HL-60/S4 treated with retinoic acid at 250 ng/mL for 4 days and 3 days (cell line): ENCODE results near the gene AKAP13.
"Not testable (repeated sequence)": the region's sequence is repeated elsewhere in the genome, so short reads cannot be mapped to it uniquely, and the experiment has no call there.

Experiments
- in situ Hi-C: fragments of 300-500 bp; cut with MboI; formaldehyde crosslinking; loops from 2 replicates; pipeline ENCODE4 v1.7.0; 2022; ENCODE audit warnings: low sequenced_read_pairs

Gene AKAP13

DNA sequence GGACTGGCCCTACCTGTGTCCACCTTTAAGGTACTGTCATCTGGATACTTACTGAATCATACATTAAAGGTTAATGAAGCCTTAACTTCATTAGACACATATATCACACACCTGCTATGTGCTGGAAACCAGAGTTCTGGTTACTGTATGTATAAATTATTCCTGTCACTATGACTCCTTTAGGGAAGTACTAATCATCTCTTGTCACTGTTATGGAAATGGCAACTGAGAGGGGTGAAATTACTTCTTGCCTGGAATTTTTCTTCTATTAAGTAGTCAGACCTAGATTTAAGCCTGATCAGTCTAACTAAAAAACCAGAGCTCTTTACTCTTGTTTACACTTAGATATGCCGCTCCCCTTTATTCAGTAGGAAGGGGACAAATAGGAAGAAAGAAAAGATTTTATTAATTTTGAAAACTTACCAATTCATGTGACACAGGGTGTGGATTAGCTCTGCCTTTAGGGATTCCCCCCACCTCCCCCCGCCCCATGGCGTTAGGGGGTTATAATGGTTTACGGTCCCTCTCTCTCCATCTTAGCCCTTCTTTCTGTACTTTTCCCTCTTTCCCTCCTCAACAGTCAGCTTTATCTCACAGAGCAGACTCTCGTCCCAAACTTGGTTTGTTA lies 261.8 kb downstream of the AKAP13 start:
- in situ Hi-C loops = no loop called here

DNA sequence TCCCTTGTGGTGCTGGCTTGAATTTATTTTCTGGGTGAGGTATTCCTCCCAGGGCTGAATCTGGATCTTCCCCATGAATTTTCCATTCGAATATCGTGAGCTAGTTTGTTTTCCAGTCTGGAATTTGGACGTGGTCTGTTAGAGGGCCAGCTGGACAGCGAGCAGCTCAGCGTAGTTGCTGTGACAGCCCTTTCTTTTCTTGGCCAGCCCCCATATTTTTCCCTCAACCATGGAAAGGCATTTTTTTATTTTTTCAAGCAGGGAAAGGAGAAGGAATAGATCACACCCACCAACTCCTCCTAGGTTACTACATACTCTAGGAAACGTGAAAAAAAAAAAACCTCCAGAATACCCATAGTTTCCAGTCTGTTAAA lies 262.3 kb downstream of the AKAP13 start:
- in situ Hi-C loops = no loop called here

DNA sequence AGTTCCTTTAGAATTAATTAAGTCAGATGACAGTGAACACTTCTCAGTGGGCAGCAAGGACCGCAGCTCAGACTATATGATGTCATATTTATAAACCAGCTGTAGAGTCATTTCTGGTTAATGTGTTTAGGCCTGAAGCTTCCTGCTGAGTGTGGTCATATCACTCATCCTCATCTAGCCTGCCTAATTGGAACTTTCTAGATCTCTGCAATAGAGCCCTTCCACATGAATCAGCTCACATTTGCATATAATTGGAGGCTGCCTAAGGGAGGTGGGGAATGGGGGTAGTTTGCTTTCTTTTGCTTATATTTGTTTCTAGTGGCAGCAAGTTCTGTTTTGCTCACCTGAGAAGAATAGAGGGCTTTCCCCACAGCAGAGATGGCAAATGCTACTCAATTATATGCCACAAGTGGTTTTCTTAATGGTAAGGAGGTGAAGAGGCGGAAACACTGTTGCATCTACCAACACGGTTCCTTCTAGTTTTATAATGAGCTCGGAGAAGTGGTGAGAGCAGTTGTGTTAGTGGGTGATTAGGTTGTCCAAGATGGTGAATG lies 266.2 kb downstream of the AKAP13 start:
- in situ Hi-C loops = no loop called here

DNA sequence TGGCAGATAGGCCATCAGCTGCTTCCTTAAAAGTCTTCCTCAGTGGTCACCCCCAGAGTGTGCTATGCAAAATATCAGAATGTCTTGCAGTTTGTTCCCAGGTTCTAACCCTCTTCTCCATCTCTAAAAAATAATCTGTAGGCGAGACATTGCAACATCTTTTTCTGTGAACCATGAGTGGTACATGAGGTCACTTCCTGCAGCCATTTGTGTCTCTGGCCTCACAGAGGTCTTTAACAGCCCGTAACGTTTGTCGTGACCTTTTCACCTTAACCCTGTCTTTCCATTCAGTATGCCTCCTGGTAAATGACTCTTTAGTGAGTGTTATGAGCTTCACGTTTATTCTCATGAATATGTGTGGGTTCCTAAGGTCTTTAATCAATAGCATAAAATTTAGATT lies 269.0 kb downstream of the AKAP13 start:
- in situ Hi-C loops = no loop called here

DNA sequence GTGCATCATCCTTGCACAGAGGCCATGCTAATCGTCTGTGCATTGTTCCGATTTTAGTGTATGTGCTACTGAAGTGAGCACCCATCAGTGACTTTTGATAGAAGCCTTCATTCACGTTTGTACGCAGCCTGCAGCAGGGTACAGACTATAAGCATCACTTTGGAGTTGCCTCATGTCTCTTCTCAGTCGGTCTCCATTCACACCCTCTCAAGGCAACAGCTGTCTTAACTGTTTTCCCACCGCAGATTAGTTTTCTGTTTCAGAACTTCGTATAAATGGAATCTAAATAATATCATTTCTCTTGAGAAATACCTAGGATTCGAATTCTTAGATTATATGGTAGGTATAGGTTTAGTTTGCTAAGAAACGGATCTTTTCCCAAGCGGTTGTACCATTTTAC lies 271.1 kb downstream of the AKAP13 start:
- in situ Hi-C loops = no loop called here

DNA sequence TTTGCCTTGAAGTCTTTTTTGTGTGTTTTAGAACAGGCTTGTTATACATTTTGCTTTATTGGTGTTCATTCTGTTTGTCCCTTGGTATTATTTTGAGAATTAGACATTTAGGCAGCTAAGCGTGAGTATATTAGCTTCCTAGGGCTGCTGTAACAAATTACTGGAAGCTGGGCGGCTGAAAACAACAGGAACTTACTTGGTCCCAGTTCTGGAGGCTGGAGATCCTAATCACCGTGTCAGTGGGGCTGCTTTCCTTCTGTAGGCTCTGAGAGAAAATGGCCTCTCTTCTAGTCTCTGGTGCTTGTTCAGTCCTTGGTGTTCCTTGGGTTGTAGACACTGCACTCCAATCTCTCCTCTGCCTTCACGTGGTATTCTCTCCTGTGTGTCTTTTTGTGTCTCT lies 272.1 kb downstream of the AKAP13 start:
- in situ Hi-C loops = no loop called here

DNA sequence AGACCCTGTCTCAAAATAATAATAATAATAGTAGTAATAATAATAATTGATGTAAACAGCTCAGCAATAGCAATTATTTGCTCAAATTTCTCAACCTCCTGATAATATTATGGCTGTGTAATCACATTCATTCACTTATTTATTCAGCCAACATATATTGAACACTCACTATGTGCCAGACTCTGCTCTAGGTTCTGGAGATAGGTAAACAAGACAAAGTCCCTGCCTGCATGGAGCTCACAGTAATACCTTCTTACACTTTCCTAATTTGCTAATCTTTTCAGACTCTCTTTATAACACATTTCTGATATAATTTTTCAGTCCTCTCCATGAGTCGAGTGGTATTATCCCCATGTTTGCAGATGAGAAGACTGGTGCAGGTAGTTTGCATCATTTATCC lies 276.7 kb downstream of the AKAP13 start:
- in situ Hi-C loops = no loop called here

DNA sequence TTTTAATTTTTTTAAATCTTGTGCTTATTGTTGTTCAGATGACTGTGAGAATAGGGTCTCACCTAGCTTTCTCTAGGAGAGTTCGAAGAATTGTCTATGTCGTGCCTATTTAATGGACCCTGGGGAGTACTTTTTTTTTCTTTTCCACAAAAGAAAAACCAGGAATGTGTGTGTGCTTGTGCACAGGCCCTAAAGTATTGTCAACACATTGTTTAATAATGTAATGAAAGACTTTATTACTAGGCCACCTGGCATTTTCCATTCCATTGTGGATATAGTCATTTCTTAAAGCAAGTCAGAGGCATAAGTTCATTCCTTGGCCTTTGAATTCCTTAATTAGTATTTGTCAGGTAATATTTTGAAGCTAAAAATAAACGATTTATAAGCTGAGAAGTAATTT lies 278.4 kb downstream of the AKAP13 start:
- in situ Hi-C loops = no loop called here

DNA sequence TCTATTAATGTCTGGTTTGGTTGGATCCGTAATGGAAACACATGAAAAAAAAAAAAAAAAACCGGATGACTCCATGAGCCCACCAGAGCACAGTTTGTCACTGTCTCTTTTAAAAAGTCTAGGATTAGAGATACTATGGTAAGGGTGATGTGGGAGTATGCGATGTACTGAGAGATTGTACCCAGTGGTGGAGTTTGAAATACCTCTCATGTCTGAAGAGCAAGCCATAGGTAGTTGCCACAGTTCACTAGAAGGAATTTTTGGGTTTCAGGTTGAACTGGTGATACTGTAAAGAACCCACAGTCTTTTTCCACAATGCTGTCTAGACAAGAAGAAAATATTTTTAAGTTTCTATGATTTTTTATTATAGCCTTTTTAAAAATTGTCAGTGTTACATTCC lies 281.5 kb downstream of the AKAP13 start:
- in situ Hi-C loops = no loop called here

DNA sequence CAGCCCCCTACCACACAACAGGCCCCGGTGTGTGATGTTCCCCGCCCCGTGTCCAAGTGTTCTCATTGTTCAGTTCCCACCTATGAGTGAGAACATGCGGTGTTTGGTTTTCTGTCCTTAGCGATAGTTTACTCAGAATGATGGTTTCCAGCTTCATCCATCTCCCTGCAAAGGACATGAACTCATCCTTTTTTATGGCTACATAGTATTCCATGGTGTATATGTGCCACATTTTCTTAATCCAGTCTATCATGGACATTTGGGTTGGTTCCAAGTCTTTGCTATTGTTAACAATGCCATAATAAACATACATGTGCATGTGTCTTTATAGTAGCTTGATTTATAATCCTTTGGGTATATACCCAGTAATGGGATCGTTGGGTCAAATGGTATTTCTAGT lies 285.3 kb downstream of the AKAP13 start:
- in situ Hi-C loops = not testable (repeated sequence)

DNA sequence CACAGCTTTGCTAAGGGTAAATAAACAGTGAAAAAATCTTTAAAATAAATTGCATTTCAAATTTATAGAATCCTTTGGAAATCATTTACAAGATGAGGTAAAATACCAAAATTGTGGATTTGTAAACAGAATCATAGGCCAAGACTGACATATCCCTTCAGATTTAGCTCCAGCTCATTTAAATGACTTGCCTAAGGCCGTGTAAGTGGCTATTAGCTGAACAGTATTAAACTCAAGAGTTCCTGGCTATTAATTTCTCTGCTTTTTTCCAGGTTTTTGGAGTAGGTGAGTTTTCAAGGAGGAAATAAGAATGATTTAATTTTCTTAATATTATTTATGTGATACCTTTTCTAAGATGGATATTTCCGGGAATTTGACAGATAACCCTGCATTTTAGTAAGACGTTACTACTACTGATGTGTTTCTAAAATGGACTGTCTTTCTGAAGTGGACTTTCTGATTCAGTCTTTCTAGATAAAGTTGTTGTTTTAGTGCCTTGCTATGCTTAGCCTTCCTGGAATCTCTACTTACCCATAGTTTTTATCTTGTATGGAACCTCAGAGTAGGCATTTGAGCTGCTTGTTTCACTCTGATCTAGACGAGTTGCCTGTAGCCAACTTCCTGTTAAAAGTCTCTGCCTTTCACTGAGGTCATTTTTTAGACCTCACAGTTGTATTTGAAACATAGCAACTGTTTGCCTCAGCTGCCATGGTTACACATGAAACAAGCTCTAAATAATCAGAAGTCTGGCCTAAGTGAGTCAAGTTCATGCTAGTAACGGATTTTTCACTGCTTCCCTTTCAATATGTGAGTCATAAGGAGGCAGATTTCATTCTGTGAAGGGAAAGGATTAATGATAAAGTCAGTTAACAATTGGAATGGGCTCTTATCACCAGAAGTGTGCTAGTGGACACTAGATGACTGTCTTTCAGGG lies 287.4 kb downstream of the AKAP13 start:
- in situ Hi-C loops = no loop called here

DNA sequence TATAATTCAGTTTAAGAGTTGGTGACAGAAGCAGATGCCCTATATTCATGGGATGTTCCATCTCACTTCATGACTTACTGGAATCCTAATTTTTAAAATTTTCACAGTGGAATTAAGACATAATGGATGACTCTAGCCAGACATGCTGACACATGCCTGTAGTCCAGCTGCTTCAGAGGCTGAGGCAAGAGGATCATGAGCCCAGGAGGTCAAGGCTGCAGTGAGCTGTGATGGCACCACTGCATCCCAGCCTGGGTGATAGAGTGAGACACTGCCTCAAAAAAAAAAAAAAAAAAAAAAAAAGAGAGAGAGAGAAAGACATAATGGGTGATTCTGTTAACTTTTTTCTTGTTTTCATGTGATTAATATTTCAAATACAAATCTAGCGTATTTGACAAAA lies 290.8 kb downstream of the AKAP13 start:
- in situ Hi-C loops = no loop called here

DNA sequence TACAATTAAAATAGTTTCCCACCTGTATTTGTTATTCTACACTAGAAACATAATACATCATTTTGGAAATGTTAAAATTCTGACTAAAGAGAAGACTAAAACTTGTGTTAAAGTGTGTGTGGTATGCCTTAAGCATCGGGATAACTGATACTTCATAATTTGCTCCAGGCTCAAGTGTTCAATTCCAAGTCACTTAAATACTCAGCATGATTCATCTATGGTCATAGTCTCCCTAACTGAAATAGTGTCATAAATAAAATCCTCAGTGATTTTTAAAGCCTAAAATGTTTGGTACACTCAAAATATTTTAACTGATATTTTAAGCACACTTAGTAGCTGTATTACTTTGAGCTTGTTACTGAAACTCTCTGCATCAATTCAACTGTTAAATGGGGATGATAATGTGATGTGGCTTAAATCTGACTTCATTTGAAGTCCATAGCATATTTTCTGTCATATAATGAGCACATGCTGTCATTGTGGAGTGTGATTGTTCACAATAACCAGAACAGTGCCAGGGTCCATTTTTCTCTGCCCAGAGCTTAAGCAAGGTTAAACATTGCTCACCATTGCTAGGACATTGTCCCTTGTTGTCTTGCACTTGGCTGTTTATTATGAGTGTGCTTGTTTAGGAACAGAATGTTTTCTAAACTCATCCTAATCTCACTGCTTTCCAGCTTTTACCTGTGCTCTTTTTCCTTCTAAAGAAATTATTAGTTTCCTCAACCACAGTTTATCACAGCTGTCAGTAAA lies 292.1 kb downstream of the AKAP13 start:
- in situ Hi-C loops = no loop called here

DNA sequence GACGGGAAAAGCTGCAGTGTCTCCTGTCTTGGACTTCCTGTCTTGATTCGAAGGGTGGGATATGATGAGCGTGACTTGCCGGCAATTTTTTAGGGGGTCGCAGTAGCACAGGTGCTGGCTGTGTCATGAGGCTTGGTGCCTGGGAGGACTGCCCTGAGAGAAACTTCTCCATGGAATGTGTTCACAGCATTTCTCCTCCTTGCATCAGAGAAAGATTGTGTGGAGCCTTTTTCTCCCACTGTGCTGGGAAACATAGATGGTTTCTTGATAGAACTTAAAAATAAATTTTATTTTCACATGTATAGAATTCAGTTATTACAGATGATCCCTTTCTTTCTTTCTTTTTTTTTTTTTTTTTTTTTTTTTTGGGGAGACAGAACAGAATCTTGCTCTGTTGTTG lies 292.9 kb downstream of the AKAP13 start:
- in situ Hi-C loops = no loop called here

DNA sequence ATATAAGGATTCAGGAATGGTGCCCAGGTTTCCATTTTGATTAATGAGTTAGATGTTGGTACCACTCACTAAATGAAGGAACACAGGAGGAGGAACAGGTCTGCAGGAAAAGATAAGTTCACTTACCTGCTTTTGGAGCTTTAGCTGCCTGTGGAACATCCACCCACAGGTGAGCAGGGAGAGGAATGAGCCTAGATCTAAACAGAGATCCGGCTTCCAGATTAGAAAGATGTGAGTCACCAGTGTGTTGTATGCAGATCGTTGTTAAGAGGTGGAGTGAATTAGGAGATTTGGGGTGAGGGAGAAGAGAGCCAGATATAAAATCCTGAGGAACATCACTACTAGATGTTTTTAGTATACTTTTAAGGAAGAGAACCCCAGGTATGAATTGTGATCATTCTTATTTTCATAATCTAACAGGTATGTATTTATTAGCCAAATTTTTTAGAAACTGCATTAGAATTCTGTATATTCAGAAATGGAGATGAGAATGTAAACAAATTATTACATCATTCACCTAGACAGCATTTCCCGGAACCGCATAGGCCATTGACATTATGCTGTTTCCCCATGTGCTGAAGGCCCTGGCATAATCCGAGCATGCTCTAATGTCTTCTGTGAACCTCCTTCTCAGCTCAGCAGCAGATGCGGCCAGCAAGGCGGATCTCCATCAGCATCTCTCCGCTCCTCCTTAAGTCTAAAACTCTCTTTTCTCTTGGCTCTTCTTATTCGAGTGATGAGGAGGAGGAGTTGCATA lies 296.1 kb downstream of the AKAP13 start:
- in situ Hi-C loops = no loop called here

DNA sequence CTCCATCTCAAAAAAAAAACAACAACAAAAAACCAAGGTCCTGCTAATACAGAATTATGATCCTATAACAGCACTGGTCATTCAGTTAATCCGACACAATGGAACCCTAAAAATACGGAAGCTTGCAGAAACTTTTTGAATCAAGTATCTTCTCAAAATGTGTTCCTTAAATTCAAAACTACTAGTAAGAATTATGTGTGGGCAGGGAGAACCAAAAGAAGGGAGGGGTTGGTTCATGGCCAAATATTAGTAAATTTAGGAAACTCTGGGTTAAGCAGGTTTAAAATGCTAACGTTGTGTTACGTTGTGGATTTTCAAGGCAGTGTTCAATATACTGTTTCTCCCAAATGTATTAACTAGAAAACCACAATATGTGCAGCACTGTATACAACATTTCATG lies 298.8 kb downstream of the AKAP13 start:
- in situ Hi-C loops = no loop called here

DNA sequence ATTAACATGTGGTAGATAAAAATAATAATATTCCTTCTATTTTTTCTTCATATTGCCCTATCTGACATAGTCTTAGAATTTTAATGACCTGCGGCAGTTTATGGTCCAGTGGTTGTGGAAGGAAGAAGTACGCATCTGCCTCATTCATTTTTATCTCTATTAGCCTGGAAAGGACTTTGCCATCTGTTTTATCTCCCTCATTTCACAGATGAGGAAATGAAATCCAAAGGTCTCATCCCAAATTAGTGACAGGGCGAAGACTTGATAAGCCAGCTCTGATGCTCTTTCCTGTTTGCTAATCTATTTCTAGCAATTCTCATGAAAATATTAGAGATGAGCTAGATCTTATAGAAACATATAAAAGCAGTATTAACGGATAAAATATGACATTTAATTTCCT lies 301.0 kb downstream of the AKAP13 start:
- in situ Hi-C loops = no loop called here

DNA sequence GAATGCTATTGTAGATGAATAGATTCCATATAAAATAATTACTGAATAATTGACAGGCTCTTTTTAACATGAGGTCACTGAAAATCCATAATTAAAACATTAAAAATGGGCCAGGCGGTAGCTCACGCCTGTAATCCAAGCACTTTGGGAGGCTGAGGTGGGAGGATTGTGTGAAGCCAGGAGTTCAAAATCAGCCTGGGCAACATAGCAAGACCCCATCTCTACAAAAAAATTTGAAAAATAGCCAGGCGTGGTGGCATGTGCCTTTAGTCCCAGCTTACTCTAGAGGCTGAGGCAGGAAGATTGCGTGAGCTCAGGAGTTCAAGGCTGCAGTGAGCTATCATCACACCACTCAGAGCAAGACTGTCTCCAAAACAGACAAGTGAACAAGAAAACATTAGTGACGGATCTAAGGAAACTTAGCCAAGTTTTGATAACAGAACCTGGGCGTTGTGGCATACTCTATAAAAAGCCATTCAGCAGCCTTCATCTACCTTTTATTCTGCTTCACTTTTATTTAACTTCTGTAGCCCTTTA lies 303.8 kb downstream of the AKAP13 start:
- in situ Hi-C loops = no loop called here

DNA sequence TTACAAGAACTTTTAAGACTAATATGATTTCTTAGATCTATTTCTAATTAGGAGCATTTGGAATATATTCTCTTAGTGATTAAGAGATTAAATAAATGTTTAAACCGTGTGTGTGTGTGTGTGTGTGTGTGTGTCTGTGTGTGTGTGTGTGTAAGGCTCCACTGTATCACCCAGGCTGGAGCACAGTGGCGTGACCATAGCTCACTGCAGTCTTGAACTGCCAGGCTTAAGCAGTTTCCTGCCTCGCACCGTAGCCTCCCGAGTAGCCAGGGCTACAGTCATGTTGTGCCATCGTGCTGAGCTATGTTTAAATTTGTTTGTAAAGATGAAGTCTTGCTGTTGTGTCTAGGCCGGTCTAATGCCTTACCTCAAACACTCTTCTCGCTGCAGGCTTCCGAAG lies 305.0 kb downstream of the AKAP13 start:
- in situ Hi-C loops = no loop called here

DNA sequence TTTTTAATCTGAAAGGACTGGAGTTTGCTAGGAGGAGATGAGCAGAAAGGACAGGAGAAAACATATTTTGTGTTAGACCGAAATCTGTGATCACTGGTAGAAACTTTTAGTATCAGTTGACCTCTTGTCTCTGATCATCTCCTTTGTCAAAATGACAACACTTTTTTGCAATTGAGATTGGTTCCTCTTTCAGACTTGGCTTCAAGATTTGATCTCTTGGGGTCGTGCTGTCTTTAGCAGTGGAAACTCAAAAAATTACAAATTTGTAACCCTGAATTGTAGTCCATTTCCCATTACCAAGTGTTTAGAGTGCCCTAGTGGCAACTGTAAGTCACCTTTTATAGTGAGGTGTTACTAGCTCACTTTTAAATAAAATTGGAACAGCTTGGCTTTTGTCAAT lies 306.9 kb downstream of the AKAP13 start:
- in situ Hi-C loops = no loop called here

DNA sequence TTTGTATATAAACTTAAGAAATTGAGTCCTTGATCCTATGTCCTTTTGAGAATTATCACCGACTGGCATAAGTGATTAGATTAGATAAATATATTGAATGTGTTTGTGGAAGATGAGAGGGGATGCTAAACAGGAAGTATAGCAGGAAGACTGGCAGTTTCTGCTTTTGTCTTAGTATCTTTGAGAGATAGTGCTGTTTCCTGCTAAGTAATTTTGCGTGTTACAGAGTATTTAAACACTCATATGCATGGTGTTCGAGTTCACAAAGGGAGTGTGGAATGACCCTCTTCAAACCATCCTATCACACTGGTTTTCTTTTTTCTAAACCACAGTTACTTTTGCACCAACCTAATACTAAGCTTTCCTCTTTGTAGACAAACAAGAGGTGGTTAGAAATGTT lies 308.3 kb downstream of the AKAP13 start:
- in situ Hi-C loops = no loop called here
